Measurements from ENCODE around the gene TMEM8B.

The TMEM8B gene

GRCh38 chr9:35844628-35845270 lies 15.7 kb downstream of the TMEM8B start:
- TF ChIP-seq TAF1 (IDR thresholded peaks at IDR 0.05; ENCODE audit: borderline replicate concordance, insufficient read depth, low read length) (no peak), POLR2AphosphoS5 (IDR thresholded peaks at IDR 0.05; ENCODE audit: low read depth, low read length) (no peak), FOXP2 (optimal IDR thresholded peaks at IDR 0.05; ENCODE audit: borderline replicate concordance, extremely low read depth, extremely low read length, insufficient read depth) (no peak), REST (IDR thresholded peaks at IDR 0.05; ENCODE audit: insufficient read depth in 1 of 2, low read depth in 2 of 2, low read length in 2 of 2) (no peak), SIN3A (IDR thresholded peaks at IDR 0.05; ENCODE audit: borderline replicate concordance, insufficient read depth, low read length) (no peak)

- TF ChIP-seq REST (IDR thresholded peaks at IDR 0.05; ENCODE audit: insufficient read depth in 1 of 2, low read depth in 2 of 2, low read length in 2 of 2) (no peak), SIN3A (IDR thresholded peaks at IDR 0.05; ENCODE audit: borderline replicate concordance, insufficient read depth, low read length) (no peak), TAF1 (IDR thresholded peaks at IDR 0.05; ENCODE audit: borderline replicate concordance, insufficient read depth, low read length) (no peak), FOXP2 (optimal IDR thresholded peaks at IDR 0.05; ENCODE audit: borderline replicate concordance, extremely low read depth, extremely low read length, insufficient read depth) (no peak), POLR2AphosphoS5 (IDR thresholded peaks at IDR 0.05; ENCODE audit: low read depth, low read length) (no peak)
Observed at GRCh38 chr9:35845824-35846771, 17.1 kb downstream of the TMEM8B start.

GRCh38 chr9:35847792-35848572 lies 19.0 kb downstream of the TMEM8B start:
- no peak for TF ChIP-seq TAF1 (IDR thresholded peaks at IDR 0.05; ENCODE audit: borderline replicate concordance, insufficient read depth, low read length)
- TF ChIP-seq FOXP2 (optimal IDR thresholded peaks at IDR 0.05; ENCODE audit: borderline replicate concordance, extremely low read depth, extremely low read length, insufficient read depth): no peak
- TF ChIP-seq POLR2AphosphoS5 (IDR thresholded peaks at IDR 0.05; ENCODE audit: low read depth, low read length): no peak
- TF ChIP-seq REST (IDR thresholded peaks at IDR 0.05; ENCODE audit: insufficient read depth in 1 of 2, low read depth in 2 of 2, low read length in 2 of 2): no peak
- no peak for TF ChIP-seq SIN3A (IDR thresholded peaks at IDR 0.05; ENCODE audit: borderline replicate concordance, insufficient read depth, low read length)

- TF ChIP-seq POLR2AphosphoS5 (IDR thresholded peaks at IDR 0.05; ENCODE audit: low read depth, low read length): no peak
- TF ChIP-seq REST (IDR thresholded peaks at IDR 0.05; ENCODE audit: insufficient read depth in 1 of 2, low read depth in 2 of 2, low read length in 2 of 2): no peak
- no peak for TF ChIP-seq FOXP2 (optimal IDR thresholded peaks at IDR 0.05; ENCODE audit: borderline replicate concordance, extremely low read depth, extremely low read length, insufficient read depth)
- TF ChIP-seq TAF1 (IDR thresholded peaks at IDR 0.05; ENCODE audit: borderline replicate concordance, insufficient read depth, low read length): no peak
- TF ChIP-seq SIN3A (IDR thresholded peaks at IDR 0.05; ENCODE audit: borderline replicate concordance, insufficient read depth, low read length): no peak
Observed at GRCh38 chr9:35852267-35852815, 23.3 kb downstream of the TMEM8B start.

Measured in PFSK-1 (cell line).